ENCODE measurements around the gene CDKAL1.

- TF ChIP-seq CTCF (IDR thresholded peaks at IDR 0.05) (no peak), ELF4 (CRISPR knock-in tag; IDR thresholded peaks at IDR 0.05; ENCODE audit: low read depth) (no peak), E2F1 (CRISPR knock-in tag; IDR thresholded peaks at IDR 0.05) (no peak), CREM (CRISPR knock-in tag; IDR thresholded peaks at IDR 0.05) (no peak), CBFB (CRISPR knock-in tag; IDR thresholded peaks at IDR 0.05; ENCODE audit: low read depth) (no peak), ATF3 (CRISPR knock-in tag; conservative IDR thresholded peaks at IDR 0.05) (no peak), SMAD4 (CRISPR knock-in tag; IDR thresholded peaks at IDR 0.05) (no peak), FOXJ3 (CRISPR knock-in tag; IDR thresholded peaks at IDR 0.05; ENCODE audit: borderline replicate concordance) (no peak), CREB1 (CRISPR knock-in tag; IDR thresholded peaks at IDR 0.05) (no peak), IRF2 (CRISPR knock-in tag; IDR thresholded peaks at IDR 0.05; ENCODE audit: borderline replicate concordance, low read depth) (no peak)
- TF ChIP-seq, protein P1, sequence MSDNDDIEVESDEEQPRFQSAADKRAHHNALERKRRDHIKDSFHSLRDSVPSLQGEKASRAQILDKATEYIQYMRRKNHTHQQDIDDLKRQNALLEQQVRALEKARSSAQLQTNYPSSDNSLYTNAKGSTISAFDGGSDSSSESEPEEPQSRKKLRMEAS (CRISPR knock-in tag; IDR thresholded peaks at IDR 0.05): no peak
Measured at GRCh38 chr6:20583444-20583800, 49.2 kb downstream of the CDKAL1 start.
